ENCODE results near the gene TRNT1.

The TRNT1 gene

GRCh38 chr3:3113042-3113709 lies 13.6 kb upstream of the TRNT1 start:
- DNase-seq, result no peak

GRCh38 chr3:3117651-3118050 lies 9.1 kb upstream of the TRNT1 start:
- DNase-seq, result no peak

- DNase-seq, result no peak
These were observed 7.3 kb upstream of the TRNT1 start for GRCh38 chr3:3119393-3119851.

DNA sequence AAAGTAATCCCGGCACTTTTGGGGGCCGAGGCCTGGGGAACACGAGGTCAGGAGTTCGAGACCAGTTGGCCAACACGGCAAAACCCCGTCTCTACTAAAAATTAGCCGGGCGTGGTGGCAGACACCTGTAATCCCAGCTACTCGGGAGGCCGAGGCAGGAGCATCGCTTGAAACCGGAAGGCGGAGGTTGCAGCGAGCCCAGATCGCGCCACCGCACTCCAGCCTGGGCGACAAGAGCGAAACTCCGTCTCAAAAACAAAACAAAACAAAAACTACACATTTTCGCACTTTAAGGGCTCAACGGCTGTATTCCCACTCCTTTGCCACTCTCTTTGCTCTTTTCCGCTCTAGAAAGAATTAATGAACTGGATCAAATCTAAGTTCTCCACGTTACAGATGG lies 763 bp upstream of the TRNT1 start:
- DNase-seq, result no peak

- no peak for DNase-seq
These were observed 781 bp downstream of the TRNT1 start for GRCh38 chr3:3127432-3128010.

DNA sequence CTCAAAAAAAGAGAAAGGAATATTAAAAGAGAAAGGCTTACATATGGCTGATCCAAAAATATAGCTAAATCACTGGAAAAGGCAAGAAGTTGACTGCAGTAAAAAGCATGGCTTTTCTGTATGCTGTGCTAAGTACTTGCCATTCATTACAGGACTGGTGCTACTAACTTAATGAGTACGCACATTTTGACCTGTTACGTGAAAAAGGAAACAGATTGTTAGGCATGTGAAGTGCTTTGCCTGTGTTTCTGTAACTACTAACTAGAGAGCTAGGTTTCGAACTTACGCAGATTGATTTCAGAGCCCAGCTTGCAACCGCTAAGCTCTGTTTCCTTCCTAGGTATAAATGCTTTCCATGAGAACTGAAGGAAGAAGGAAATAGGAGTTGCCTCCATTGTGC lies 2.8 kb downstream of the TRNT1 start:
- DNase-seq, result no peak

DNA sequence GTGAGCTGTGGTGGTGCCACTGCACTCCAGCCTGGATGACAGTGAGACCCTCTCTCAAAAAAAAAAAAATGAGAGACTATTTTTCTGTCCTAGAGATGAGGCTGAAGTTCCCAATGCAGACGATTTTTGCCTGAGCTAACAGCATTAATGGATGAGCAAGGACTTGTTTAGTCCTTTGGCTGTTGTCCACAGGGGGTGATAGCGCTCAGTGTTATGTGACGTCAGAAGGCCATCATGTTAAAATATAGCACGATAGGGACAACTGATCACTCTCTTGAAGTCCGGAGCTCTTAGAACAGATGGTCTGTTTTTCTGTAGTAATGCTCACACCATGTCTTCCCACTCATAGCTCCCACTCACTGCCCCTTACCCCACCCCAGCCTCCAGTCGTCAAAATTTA lies 6.8 kb downstream of the TRNT1 start:
- DNase-seq, result no peak

DNA sequence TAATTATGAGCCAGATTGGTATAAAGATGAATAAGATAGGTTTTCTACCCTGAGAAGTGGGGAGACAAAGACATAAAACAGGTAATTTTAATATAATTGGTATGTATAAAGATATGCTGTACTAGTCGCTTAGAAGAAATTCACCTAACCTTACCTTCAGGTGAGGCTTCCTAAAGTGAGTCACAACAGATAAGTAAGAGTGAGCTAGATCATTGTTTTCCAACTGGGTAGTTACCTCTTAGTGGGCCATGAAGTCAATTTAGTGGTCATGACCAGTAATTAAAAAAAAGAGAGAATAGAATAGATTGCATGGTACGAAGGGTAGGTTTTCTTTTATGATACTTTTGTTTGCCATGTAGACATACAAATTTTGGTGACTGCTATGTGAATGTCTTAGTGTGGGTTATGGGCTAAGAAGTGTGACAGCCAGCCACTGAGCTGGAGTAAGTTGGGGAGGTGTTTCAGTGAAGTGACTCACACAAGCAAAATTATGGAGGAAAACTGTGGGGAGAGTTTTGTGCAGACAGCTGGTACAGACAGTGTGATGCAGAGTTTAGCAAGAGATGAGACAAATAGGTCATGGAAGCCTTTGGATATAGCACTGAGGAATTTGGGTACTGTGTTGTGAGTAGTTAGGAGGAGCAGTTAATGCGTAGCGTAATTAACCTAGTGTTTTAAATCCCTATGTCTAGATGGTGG lies 8.2 kb downstream of the TRNT1 start:
- DNase-seq, result no peak

DNA sequence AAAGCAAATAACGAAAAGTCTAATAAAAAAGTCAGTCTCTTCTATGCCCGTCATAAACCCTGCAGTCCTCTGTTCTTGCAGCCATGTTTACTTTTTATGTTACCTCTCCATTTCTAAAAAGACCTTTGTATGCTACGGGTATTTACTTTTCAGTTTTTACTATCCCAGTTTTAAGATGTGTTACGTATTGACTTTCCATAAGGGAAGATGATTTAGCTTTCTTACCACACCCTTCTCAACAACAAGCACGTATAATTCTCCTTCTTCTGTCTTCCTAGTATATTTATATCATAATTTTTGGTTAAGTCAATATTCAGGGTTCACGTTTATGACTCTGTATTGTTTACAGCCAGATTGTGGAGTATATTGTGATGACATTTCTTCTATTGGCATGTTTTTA lies 10.8 kb downstream of the TRNT1 start:
- no peak for DNase-seq

GRCh38 chr3:3141939-3142338 lies 15.2 kb downstream of the TRNT1 start:
- DNase-seq, result no peak

- DNase-seq, result no peak
These were observed 19.1 kb downstream of the TRNT1 start for GRCh38 chr3:3145831-3146230.

DNA sequence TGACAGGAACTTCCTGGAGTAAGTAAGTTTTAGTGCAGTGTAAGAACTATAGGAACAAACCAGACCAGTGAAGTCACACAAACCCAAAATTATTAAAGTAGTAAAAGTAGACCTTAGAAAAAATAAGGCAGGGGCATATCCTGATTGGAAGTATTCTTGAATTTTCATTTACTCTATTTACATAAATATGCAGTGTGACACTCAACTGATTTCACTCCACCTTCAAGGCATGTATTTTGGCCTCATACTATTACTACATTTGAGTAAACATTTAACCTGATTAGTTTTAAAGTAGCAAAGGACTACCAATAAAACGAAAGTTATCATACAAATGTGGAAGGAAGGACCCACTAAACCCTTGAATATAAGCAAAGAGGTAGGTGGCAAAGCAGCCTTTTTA lies 22.8 kb downstream of the TRNT1 start:
- no peak for DNase-seq

DNA sequence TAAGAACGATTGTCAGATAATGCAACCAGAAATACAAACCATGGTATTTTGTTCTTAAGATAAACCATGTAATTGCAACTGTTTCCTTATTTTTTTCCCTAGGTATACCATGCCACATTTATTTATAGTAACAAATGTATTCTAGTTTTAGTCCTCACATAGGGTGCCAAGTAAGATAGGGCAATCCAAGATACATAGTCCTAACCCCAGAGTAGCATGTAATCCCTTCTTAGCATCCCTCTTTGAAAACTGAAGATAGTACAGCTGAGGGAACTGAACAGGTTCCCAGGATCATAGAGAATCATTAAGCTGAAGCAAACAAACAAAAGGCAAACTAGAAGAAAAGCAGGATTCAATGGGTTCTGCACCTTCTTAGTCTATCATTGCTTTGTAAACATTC lies 24.8 kb downstream of the TRNT1 start:
- DNase-seq, result no peak

DNA sequence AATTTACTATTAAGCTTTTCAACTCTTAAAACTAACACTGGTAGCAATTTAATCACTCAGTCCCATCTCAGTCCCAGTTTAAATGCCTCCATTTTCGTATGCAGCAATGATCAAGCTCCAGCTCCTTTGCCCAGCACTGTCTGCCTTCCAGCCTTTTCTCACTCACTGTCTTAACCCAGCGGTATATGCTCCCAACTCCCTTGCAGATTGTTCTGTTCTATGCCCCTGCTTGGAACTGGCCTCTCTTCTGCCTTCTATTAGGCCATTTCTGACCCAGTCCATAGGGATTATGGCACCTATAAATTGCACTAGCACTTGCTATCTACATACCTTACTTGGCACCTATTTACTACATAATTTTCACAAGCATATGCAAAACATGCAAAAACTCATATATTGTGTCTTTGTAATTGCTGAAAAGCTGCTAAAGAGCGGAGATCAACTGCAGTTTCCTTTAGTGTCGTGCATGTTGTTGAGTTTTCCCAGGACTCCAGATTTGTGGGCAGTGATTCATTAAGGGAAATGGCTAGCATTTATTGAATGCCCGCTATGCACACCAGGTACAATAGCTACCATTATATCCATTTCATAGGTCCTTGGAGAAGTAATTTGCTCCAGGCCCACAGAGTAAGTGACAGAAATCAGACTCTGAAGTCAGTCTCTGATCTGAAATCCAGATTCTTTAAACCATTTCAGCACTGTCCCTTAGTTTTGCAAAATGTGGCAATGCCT lies 28.3 kb downstream of the TRNT1 start:
- DNase-seq, result no peak

- DNase-seq, result no peak
These were observed 30.7 kb downstream of the TRNT1 start for GRCh38 chr3:3157484-3157883.

DNA sequence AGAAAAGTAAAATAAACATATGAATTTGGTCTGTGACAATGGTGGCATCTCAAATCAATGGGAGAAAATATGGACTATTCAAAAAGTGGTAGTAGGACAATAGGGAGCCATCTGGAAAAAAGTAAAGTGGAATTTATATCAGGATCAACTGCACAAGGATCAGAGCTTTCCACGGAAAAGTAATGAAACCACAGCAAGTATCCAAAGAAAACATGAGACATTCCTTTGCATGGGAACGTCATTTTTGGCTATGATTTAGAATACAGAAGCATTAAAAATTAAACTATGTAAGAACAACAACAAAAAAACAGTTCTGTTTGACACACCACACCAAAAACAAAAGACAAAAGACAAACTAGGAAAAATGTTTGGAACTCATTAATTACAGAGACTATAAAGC lies 34.1 kb downstream of the TRNT1 start:
- no peak for DNase-seq

- no peak for DNase-seq
These were observed 38.5 kb downstream of the TRNT1 start for GRCh38 chr3:3165241-3165640.

- no peak for DNase-seq
These were observed 38.9 kb downstream of the TRNT1 start for GRCh38 chr3:3165650-3166049.

GRCh38 chr3:3170998-3171397 lies 44.3 kb downstream of the TRNT1 start:
- peak in 1 of 2 donors; percentile 18 for DNase-seq

DNA sequence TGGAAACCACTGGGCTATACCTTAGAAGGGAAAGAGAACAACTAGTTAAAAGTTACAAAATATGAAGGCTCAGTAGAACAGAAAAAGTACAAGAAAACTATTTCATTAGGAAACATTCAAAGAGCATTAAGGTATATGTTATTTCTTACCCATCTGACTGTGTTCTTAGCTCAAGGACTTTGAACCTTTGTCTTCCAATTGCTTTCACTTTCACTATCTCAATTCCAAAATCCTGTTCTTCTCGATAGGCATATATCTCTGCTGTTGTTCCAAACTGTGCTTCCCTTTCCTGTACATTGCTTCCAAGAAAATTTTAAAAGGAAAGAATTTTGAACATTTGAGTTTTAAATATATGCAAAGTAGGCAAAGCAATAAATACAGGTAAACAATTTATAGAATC lies 45.9 kb downstream of the TRNT1 start:
- peak in 1 of 2 donors; percentile 31 for DNase-seq

- no peak for DNase-seq
These were observed 51.2 kb downstream of the TRNT1 start for GRCh38 chr3:3177861-3178497.

DNA sequence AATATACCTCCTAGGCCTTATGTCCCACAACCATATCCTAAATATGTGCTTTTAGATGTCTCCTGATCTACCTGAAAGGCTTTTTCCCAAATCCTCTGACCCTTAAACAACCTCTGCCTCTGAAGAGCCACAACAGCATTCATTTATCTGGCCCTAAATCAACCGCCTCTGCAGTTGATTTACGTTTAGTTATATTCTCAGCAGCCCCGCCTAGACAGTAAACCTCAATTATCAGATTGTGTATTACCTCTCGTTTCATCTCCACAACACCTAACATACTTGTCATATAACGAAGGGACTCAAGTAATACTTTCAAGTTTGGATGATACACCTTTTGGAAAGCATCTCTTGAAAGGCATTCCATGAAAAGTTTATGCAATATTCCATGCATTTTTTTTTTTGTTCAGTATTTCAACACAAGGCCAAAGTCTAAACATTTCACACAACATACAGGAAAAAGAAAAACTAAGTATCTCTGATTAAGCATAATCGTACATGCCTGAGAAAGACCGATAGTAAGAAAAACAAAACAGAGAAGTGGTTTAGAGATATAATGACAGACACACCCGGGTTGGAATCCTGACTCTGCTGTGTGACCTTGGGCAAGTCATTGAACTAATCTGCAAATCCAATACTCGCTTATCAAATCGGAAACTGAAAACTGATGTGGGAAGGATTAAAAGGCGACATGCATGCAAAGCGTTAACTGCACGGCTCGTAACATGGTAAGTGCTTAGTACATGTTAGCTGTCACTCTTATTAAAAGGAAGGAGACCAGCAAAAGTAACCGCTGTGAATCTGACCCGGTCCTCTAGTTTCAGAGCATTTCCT lies 52.0 kb downstream of the TRNT1 start:
- no peak for DNase-seq

Measured in bone marrow (tissue), 2 donors.